HG02938 (cell line): ENCODE data around the gene SETDB1.
"Not testable (repeated sequence)": the region's sequence is repeated elsewhere in the genome, so short reads cannot be mapped to it uniquely, and the experiment has no call there.

Experiments
- ATAC-seq: cut with Tn5 transposase; IDR thresholded peaks from one replicate; pipeline ENCODE4 v1.9.1; 2021; ENCODE audit warnings: mild to moderate bottlenecking, moderate library complexity; ENCODE audit not compliant: unreplicated experiment

SETDB1 gene

DNA sequence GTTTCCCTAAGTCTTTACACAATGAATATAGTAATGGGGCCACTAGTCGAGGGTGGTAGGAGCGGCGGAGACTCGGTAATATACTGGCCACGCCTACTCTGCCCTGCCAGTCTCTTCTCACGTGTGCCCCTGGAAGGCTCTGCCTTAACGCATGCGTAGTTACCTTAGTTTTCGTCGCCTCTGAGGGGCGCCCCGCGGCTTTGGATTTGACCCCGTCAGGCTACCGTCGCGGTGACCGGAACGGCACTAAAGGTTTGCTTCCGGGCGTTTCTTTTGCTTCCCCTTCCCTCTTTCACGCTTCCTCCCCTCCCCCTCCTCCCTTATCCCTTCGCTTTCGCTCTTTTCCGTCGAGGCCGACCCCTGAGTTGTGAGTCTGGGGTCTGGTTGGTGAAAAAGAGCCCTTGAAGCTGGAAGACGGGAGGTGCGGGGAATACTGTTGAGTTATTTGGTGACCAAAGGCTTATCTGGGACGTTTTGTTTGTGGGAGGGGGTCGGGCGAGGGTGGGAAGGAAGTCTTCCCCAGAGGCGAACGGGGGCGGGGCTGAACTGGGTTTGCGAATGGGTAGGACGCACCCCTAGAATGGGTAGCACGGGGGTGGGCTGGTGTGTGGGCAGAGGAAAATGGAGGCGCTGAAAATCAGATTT lies at the start of gene SETDB1:
SETDB1 (plus strand) TSS at position 267 of the 645 bp plus-strand sequence. CDS start 1,352 bp downstream, outside the sequence.
- peak; percentile 89 for ATAC-seq

- not testable (repeated sequence) for ATAC-seq
Measured at GRCh38 chr1:150878931-150879330, 47.2 kb upstream of the SETDB1 start.

- no peak for ATAC-seq
Measured at GRCh38 chr1:150881331-150882070, 44.7 kb upstream of the SETDB1 start.

- not testable (repeated sequence) for ATAC-seq
Measured at GRCh38 chr1:150883121-150883520, 43.0 kb upstream of the SETDB1 start.

DNA sequence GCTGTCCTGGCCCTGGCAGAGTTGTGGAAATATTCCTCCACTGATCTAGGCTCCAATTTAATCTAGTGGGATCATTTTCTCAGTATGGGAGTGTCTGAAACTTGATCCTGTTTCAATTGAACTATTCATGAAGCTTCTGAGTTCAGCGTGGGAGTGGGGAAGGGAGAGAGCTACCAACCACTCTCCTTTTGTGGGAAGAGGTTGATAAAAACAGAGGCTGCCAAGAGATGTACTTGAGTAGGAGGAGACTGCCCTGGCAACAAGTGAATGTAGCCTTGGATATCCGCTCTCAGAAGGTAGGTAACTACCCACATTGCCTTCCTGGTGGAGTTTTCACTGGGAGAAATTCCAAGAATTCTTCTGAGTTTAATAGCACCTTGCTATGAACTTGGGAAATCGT lies 39.1 kb upstream of the SETDB1 start, which contains the start of gene CTXND2:
CTXND2 (plus strand) TSS at position 119 of the 400 bp plus-strand sequence. CDS start 25,179 bp downstream, outside the sequence.
- no peak for ATAC-seq

DNA sequence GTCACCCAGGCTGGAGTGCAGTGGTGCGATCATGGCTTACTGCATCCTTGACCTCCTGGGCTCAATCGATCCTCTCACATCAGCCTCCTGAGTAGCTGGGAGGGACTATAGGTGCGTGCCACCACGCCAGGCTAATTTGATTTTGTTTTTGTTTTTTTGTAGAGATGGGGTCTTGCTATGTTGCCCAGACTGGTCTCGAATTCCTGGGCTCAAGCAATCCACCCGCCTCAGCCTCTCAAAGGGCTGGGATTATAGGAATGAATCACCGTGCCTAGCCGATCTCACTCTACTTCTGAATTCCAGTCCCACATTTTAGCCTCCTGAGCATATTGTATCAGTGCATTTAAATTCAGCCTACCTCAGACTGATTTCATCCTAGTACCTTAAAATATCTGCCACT lies 37.4 kb upstream of the SETDB1 start:
- ATAC-seq, result no peak

GRCh38 chr1:150890033-150890416 lies 36.1 kb upstream of the SETDB1 start:
- no peak for ATAC-seq

- no peak for ATAC-seq
Measured at GRCh38 chr1:150893336-150893913, 32.7 kb upstream of the SETDB1 start.

- ATAC-seq, result no peak
Measured at GRCh38 chr1:150895618-150896017, 30.5 kb upstream of the SETDB1 start.

GRCh38 chr1:150899795-150900194 lies 26.4 kb upstream of the SETDB1 start:
- ATAC-seq, result not testable (repeated sequence)

DNA sequence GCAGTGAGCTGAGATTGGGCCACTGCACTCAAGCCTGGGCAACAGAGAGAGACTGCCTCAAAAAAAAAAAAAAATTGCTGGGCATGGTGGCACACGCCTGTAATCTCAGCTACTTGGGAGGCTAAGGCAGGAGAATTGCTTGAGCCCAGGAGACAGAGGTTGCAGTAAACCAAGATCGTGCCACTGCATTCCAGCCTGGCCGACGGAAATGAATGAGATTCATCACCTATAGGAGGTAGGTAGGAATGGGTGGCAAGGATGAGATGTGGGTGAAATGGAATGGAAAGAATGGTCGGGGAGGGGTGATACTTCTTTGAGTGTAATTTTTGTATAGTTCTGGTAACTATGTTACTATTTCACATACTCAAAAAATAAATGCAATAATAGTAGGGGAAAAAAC lies 23.8 kb upstream of the SETDB1 start:
- ATAC-seq, result no peak

DNA sequence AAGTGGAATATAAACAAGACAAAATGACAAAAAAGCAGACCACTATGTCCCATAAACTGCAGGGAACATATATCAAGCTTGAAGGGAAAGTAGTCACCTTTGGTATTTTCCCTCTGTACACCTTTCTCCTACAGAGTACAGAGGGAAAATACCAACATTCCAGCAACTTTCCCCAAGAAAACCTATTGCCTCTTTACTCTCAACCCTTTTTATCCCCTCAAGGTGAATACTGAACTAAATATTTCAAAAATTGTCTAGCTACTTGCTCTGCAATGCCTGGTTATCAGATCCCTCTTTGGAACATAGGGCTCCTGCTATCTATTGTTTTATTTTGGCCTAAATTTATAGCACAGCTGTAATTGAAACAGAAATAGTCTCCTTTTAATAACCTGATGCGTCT lies 23.4 kb upstream of the SETDB1 start:
- ATAC-seq, result no peak

- no peak for ATAC-seq
Measured at GRCh38 chr1:150905301-150905700, 20.9 kb upstream of the SETDB1 start.

DNA sequence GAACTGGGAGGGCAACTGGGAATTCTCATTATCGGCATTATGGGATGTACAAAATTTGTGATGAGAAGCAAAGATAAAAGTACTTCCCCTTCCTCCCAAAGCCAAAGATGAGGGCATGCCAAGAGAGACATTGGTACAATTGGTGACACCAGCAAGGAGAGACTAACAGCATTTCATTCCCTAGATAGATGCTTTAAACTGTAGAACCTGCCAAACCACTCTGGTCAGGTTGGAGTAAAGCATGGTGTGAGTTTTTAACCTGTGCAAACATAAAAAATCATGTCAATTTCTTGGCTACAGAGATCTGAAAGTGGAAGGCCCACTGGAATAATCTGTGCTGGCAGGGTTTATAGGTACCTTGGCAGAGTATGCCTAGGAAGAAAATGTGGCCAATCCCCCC lies 19.8 kb upstream of the SETDB1 start:
- ATAC-seq, result no peak

GRCh38 chr1:150906813-150907212 lies 19.4 kb upstream of the SETDB1 start:
- ATAC-seq, result no peak

DNA sequence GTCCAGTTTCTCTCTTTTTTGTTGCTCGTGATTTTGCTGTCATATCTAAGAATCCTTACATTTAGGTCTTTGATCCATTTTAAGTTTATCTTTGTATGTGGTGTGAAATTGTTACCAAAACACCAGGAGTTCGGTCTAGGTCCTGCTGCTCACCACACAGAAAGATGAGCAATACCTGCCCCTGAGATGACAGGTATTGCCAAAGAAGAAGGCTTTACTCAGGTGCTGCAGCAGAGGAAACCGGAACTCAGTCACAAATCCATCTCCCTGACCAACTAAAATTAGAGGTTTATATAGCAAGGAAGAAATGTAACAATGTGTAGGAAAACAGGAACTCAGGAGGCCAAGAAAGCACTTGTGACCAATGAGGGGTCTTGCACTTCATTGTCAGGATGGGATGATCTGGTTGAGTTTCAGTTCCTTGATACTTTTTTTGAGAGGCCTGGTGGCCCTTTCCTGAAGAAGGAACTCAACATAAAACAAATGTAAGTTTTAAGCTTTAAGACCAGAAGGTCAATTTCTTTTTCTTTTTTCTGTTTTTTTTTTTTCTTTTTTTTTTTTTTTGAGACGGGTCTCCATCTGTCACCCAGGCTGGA lies 16.5 kb upstream of the SETDB1 start:
- ATAC-seq, result no peak

GRCh38 chr1:150912623-150913022 lies 13.5 kb upstream of the SETDB1 start:
- no peak for ATAC-seq

DNA sequence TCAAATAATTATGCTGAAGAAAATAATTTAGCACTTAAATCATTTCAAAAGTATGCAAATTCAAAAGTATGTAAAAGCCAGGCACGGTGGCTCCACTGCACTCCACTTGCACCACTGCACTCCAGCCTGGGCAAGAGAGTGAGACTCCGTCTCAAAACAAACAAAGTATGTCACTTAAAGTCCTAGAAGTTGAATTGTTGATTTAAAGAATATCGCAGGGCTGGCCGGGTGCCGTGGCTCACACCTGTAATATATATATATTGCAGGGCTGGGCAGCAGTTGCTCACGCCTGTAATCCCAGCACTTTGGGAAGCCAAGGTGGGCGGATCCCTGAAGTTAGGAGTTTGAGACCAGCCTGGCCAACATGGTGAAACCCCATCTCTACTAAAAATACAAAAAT lies 8.8 kb upstream of the SETDB1 start:
- ATAC-seq, result no peak

DNA sequence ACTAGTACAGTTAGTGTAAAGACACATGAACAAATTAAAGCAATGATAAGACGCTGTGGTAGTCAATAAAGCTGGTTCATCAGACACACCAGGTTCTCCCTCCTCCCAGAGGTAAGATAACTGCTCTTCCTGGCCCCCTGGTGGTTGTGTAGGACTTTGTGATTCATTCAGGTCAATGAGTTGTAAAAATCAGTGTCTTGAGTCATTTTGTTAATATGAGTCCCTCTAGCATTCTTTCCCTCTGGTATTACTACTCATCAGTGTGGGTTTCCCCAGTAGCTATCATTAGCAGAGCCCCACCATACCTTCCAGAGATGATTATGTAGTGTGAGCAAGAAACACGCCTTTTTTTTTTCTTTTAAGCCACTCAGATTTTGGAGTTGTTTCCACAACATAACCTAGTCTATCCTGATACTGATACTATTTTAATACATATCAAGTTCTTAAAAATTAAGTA lies 3.6 kb upstream of the SETDB1 start:
- ATAC-seq, result no peak

- no peak for ATAC-seq
Measured at GRCh38 chr1:150925080-150925479, 1.1 kb upstream of the SETDB1 start.

GRCh38 chr1:150927624-150928023 lies 1.5 kb downstream of the SETDB1 start:
- ATAC-seq, result no peak

DNA sequence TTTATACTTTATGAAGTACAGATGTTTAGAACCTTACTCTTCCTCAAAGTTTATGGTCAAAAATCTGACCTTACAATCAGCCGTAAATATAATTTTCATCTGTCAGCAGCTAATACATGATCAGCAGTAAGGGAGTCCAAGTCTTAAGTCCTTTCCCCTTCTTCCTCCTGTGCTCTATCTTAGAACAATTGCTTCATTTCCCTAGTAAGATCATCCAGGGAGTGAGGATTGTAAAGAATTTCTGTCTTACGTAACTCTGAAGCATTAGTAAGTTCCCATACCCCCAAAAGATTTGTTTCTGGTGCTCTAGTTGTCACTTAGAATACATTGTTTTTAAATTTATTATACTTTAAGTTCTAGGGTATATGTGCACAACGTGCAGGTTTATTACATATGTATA lies 2.1 kb downstream of the SETDB1 start:
- ATAC-seq, result no peak
